Prostate gland (tissue), 2 donors: ENCODE results near the gene MLST8.

Experiments
- CTCF ChIP-seq, 4 experiments: fragments of 200-600 bp in 2 of 4; fragments of 450-650 bp in 2 of 4; sonication (generic) in 2 of 4; IDR thresholded peaks; 1 replicate in 3 of 4; 2 replicates in 1 of 4; pipeline ENCODE4 v1.5.1; 2016 to 2019; ENCODE audit warnings: antibody characterized with exemption in 4 of 4, mild to moderate bottlenecking in 2 of 4, moderate library complexity in 2 of 4
- POLR2A ChIP-seq: fragments of 450-650 bp; IDR thresholded peaks from one replicate; pipeline ENCODE4 v1.6.1; 2016; ENCODE audit warnings: antibody characterized with exemption, mild to moderate bottlenecking
- POLR2AphosphoS5 ChIP-seq: sonication (generic); formaldehyde crosslinking; IDR thresholded peaks from one replicate; pipeline ENCODE4 v1.6.1; 2017; ENCODE audit warnings: antibody characterized with exemption

DNA sequence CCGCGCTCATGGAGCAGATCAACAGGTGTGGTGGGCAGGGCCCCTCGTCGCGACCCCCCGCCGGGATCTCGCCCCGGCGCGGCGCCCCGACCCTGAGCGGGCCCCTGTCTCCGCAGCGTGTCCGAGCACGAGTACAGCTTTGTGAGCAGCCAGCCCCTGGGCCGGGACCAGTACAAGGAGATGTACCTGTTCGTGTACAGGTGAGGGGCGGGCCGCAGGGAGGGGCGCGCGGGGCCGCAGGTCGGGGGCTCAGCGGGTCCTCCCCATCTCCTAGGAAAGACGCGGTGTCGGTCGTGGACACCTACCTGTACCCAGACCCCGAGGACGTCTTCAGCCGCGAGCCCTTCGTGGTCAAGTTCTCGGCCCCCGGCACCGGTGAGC is 31.8 kb downstream of the MLST8 start:
- TF ChIP-seq POLR2A (no peak), CTCF (IDR thresholded peaks at IDR 0.05) (no peak), POLR2AphosphoS5 (no peak)
